Neural progenitor cell (in vitro differentiated cells): Measurements from ENCODE around the gene COQ7.

Experiments
- EZH2 ChIP-seq: fragments of 200-600 bp; sonication (generic); IDR thresholded peaks from 2 replicates; pipeline ENCODE4 v1.6.1; 2017; ENCODE audit warnings: antibody characterized with exemption, mild to moderate bottlenecking, moderate library complexity
- EZH2phosphoT487 ChIP-seq: fragments of 200-600 bp; sonication (generic); IDR thresholded peaks from 2 replicates; pipeline ENCODE4 v1.6.1; 2017; ENCODE audit warnings: antibody characterized with exemption
- TF ChIP-seq, protein P1 (sequence below): fragments of 200-600 bp; sonication (generic); IDR thresholded peaks from 2 replicates; pipeline ENCODE4 v1.5.1; 2017; ENCODE audit warnings: antibody characterized with exemption, mild to moderate bottlenecking

DNA sequence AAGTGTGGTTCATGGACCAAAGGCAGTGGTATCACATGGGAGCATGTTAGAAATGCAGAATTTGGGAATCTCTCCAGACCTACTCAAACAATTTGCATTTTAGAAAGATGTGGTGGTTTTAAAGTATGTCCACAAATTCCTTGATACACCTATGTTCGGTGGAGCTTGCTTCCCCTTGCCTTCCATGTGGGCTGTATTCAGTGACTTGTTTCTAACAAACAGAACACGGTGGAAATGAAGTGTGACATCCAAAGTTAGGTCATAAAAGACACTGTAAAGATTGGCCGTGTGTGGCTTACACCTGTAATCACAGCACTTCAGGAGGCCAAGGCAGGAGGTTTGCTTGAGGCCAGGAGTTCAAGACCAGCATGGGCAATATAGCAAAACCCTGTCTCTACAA lies 16.7 kb downstream of the COQ7 start:
- TF ChIP-seq, protein P1, sequence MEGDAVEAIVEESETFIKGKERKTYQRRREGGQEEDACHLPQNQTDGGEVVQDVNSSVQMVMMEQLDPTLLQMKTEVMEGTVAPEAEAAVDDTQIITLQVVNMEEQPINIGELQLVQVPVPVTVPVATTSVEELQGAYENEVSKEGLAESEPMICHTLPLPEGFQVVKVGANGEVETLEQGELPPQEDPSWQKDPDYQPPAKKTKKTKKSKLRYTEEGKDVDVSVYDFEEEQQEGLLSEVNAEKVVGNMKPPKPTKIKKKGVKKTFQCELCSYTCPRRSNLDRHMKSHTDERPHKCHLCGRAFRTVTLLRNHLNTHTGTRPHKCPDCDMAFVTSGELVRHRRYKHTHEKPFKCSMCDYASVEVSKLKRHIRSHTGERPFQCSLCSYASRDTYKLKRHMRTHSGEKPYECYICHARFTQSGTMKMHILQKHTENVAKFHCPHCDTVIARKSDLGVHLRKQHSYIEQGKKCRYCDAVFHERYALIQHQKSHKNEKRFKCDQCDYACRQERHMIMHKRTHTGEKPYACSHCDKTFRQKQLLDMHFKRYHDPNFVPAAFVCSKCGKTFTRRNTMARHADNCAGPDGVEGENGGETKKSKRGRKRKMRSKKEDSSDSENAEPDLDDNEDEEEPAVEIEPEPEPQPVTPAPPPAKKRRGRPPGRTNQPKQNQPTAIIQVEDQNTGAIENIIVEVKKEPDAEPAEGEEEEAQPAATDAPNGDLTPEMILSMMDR: no peak
- TF ChIP-seq EZH2phosphoT487: no peak
- no peak for TF ChIP-seq EZH2
